DLD1 (cell line): ENCODE results near the gene CCZ1.
"Not testable (repeated sequence)": the region's sequence is repeated elsewhere in the genome, so short reads cannot be mapped to it uniquely, and the experiment has no call there.

Source experiments
- in situ Hi-C: cut with HindIII; loops from 2 replicates; pipeline ENCODE4 v1.10.0; 2017; ENCODE audit warnings: low sequenced_read_pairs

Gene CCZ1

GRCh38 chr7:5903002-5903401 lies 4.5 kb downstream of the CCZ1 start:
- in situ Hi-C loops: not testable (repeated sequence)

GRCh38 chr7:5904726-5905125 lies 6.2 kb downstream of the CCZ1 start:
- in situ Hi-C loops: not testable (repeated sequence)

GRCh38 chr7:5908835-5909234 lies 10.3 kb downstream of the CCZ1 start:
- in situ Hi-C loops: not testable (repeated sequence)

- in situ Hi-C loops: not testable (repeated sequence)
Measured at GRCh38 chr7:5916529-5916928, 18.0 kb downstream of the CCZ1 start.

GRCh38 chr7:5924180-5924579 lies 25.6 kb downstream of the CCZ1 start:
- in situ Hi-C loops: not testable (repeated sequence)

- in situ Hi-C loops: not testable (repeated sequence)
Measured at GRCh38 chr7:5924630-5925029, 26.1 kb downstream of the CCZ1 start.

GRCh38 chr7:5926263-5926870 lies 27.8 kb downstream of the CCZ1 start:
- in situ Hi-C loops: not testable (repeated sequence)

GRCh38 chr7:5930290-5930689 lies 31.8 kb downstream of the CCZ1 start:
- in situ Hi-C loops: not testable (repeated sequence)

GRCh38 chr7:5931250-5931649 lies 32.7 kb downstream of the CCZ1 start:
- in situ Hi-C loops: not testable (repeated sequence)

GRCh38 chr7:5931905-5932644 lies 33.5 kb downstream of the CCZ1 start:
- in situ Hi-C loops: not testable (repeated sequence)

- in situ Hi-C loops: not testable (repeated sequence)
Measured at GRCh38 chr7:5934945-5935450, 36.5 kb downstream of the CCZ1 start.

- in situ Hi-C loops: not testable (repeated sequence)
Measured at GRCh38 chr7:5963205-5963604, 64.7 kb downstream of the CCZ1 start.

GRCh38 chr7:5963810-5964209 lies 65.3 kb downstream of the CCZ1 start:
- in situ Hi-C loops: not testable (repeated sequence)

- in situ Hi-C loops: not testable (repeated sequence)
Measured at GRCh38 chr7:5970347-5970911, 71.9 kb downstream of the CCZ1 start, which contains the start of gene RSPH10B. TSS of gene RSPH10B (minus strand) at chr7:5970689. CDS start at chr7:5967116, 3,573 bp downstream.

GRCh38 chr7:5973580-5973979 lies 75.0 kb downstream of the CCZ1 start:
- in situ Hi-C loops: not testable (repeated sequence)
